Stomach (tissue), 4 donors: ENCODE results near the gene CLDN9.

Experiments
- EP300 ChIP-seq: sonication (generic); formaldehyde crosslinking; IDR thresholded peaks from one replicate; pipeline ENCODE4 v1.6.1; 2017; ENCODE audit warnings: antibody characterized with exemption
- POLR2A ChIP-seq, 4 donors: fragments of 450-650 bp; IDR thresholded peaks; one replicate each; pipeline ENCODE4 v1.6.1; 2016; ENCODE audit warnings: antibody characterized with exemption in 4 of 4, control low read depth in 2 of 4, mild to moderate bottlenecking in 1 of 4, moderate library complexity in 1 of 4
- POLR2AphosphoS5 ChIP-seq, 3 donors: sonication (generic); formaldehyde crosslinking; IDR thresholded peaks; one replicate each; pipeline ENCODE4 v1.6.1; 2016; ENCODE audit warnings: antibody characterized with exemption in 3 of 3
- TF ChIP-seq, protein P1 (sequence below), 7 experiments: fragments of 450-650 bp in 4 of 7; fragments of 200-600 bp in 3 of 7; sonication (generic) in 3 of 7; IDR thresholded peaks; one replicate each; pipeline ENCODE4 v1.5.1; 2016 to 2019; ENCODE audit warnings: antibody characterized with exemption in 7 of 7, control low read depth in 2 of 7, mild to moderate bottlenecking in 1 of 7

- TF ChIP-seq, protein P1, sequence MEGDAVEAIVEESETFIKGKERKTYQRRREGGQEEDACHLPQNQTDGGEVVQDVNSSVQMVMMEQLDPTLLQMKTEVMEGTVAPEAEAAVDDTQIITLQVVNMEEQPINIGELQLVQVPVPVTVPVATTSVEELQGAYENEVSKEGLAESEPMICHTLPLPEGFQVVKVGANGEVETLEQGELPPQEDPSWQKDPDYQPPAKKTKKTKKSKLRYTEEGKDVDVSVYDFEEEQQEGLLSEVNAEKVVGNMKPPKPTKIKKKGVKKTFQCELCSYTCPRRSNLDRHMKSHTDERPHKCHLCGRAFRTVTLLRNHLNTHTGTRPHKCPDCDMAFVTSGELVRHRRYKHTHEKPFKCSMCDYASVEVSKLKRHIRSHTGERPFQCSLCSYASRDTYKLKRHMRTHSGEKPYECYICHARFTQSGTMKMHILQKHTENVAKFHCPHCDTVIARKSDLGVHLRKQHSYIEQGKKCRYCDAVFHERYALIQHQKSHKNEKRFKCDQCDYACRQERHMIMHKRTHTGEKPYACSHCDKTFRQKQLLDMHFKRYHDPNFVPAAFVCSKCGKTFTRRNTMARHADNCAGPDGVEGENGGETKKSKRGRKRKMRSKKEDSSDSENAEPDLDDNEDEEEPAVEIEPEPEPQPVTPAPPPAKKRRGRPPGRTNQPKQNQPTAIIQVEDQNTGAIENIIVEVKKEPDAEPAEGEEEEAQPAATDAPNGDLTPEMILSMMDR (IDR thresholded peaks at IDR 0.05) = no peak
- TF ChIP-seq EP300 = no peak
- no peak for TF ChIP-seq POLR2AphosphoS5 (IDR thresholded peaks at IDR 0.05)
- TF ChIP-seq POLR2A (IDR thresholded peaks at IDR 0.05) = no peak
Measured at GRCh38 chr16:2971985-2972784, 40.5 kb upstream of the CLDN9 start.
